GM23338 (cell line): ENCODE results near the gene CCDC86.

Experiments
- STAT1 ChIP-seq: IDR thresholded peaks from one replicate; pipeline ENCODE4 v1.6.1; 2016; ENCODE audit warnings: antibody characterized with exemption; ENCODE audit not compliant: unreplicated experiment
- TF ChIP-seq, protein P1 (sequence below): IDR thresholded peaks from one replicate; pipeline ENCODE4 v1.6.1; 2018; ENCODE audit warnings: antibody characterized with exemption; ENCODE audit not compliant: unreplicated experiment

DNA sequence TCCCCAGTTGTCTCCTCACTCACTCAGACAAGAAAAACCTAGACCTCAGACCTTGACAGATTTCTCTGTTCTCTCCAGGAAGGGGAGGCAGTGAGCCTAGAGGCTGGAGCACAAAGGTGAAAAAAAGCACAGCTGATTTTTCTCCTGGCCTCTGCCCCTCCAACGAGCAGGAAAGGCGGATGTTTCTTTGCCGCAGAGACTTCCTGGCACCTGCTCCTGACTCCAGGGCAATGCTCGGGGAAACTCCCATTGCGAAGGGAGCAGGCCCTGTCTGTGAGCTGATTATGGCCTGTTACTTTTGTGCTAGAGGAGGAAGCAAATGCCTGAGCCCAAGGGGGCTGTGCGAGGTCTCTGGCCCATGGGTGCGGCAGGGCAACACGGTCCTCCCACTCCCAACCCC, 31.3 kb upstream of the CCDC86 start:
- TF ChIP-seq, protein P1, sequence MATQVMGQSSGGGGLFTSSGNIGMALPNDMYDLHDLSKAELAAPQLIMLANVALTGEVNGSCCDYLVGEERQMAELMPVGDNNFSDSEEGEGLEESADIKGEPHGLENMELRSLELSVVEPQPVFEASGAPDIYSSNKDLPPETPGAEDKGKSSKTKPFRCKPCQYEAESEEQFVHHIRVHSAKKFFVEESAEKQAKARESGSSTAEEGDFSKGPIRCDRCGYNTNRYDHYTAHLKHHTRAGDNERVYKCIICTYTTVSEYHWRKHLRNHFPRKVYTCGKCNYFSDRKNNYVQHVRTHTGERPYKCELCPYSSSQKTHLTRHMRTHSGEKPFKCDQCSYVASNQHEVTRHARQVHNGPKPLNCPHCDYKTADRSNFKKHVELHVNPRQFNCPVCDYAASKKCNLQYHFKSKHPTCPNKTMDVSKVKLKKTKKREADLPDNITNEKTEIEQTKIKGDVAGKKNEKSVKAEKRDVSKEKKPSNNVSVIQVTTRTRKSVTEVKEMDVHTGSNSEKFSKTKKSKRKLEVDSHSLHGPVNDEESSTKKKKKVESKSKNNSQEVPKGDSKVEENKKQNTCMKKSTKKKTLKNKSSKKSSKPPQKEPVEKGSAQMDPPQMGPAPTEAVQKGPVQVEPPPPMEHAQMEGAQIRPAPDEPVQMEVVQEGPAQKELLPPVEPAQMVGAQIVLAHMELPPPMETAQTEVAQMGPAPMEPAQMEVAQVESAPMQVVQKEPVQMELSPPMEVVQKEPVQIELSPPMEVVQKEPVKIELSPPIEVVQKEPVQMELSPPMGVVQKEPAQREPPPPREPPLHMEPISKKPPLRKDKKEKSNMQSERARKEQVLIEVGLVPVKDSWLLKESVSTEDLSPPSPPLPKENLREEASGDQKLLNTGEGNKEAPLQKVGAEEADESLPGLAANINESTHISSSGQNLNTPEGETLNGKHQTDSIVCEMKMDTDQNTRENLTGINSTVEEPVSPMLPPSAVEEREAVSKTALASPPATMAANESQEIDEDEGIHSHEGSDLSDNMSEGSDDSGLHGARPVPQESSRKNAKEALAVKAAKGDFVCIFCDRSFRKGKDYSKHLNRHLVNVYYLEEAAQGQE = no peak
- no peak for TF ChIP-seq STAT1
